Measurements from ENCODE around the gene FBXO41. TPM values are rescaled to one million over a fixed set of nuclear protein-coding genes. Genes with fewer than 3 reads are reported as not detected.

The FBXO41 gene
- total RNA-seq, 2 donors from 2014 or later: 3.5 to 6.1 TPM

GRCh38 chr2:73235315-73236028, 48.8 kb downstream of the FBXO41 start:
- H3K27me3 ChIP-seq (replicated peaks; ENCODE audit: insufficient read depth): no peaks in the 10 kb centered on the region
- H3K9me3 ChIP-seq: no peaks in the 10 kb centered on the region
- no peak for DNase-seq (ENCODE audit: low spot score)
- H3K27ac ChIP-seq: no peak overlapping the region
- H3K4me3 ChIP-seq: peak overlapping the region; percentile 97
- H3K4me1 ChIP-seq (ENCODE audit: control insufficient read depth in 1 of 2, low read depth in 2 of 2): peaks cover 8 to 34% of the 10 kb centered on the region in 2 donors
- no peak for ATAC-seq (ENCODE audit: insufficient number of reproducible peaks, low FRiP score, low read depth)
- TF ChIP-seq, protein P1, sequence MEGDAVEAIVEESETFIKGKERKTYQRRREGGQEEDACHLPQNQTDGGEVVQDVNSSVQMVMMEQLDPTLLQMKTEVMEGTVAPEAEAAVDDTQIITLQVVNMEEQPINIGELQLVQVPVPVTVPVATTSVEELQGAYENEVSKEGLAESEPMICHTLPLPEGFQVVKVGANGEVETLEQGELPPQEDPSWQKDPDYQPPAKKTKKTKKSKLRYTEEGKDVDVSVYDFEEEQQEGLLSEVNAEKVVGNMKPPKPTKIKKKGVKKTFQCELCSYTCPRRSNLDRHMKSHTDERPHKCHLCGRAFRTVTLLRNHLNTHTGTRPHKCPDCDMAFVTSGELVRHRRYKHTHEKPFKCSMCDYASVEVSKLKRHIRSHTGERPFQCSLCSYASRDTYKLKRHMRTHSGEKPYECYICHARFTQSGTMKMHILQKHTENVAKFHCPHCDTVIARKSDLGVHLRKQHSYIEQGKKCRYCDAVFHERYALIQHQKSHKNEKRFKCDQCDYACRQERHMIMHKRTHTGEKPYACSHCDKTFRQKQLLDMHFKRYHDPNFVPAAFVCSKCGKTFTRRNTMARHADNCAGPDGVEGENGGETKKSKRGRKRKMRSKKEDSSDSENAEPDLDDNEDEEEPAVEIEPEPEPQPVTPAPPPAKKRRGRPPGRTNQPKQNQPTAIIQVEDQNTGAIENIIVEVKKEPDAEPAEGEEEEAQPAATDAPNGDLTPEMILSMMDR (IDR thresholded peaks at IDR 0.05): no peak
- peaks cover 4% of the 10 kb centered on the region for H3K36me3 ChIP-seq

GRCh38 chr2:73233932-73234832, 50.1 kb downstream of the FBXO41 start, which contains the start of gene CCT7:
Gene CCT7 (plus strand): TSS chr2:73234308. CDS start chr2:73234379, 71 bp downstream.
- no peaks in the 10 kb centered on the region for H3K36me3 ChIP-seq
- H3K27ac ChIP-seq: peak within 1 kb of the TSS; percentile 86 to 92
- no peaks in the 10 kb centered on the region for H3K27me3 ChIP-seq (replicated peaks; ENCODE audit: insufficient read depth)
- DNase-seq (ENCODE audit: low spot score): peak; percentile 76
- TF ChIP-seq, protein P1 (IDR thresholded peaks at IDR 0.05): no peak
- peak within 1 kb of the TSS; percentile 97 for H3K4me3 ChIP-seq
- no peaks in the 10 kb centered on the region for H3K9me3 ChIP-seq
- H3K4me1 ChIP-seq (ENCODE audit: control insufficient read depth in 1 of 2, low read depth in 2 of 2): peaks cover 8 to 34% of the 10 kb centered on the region in 2 donors
- peak; percentile 44 for ATAC-seq (ENCODE audit: insufficient number of reproducible peaks, low FRiP score, low read depth)

- Histone ChIP-seq H3K27me3 (replicated peaks; ENCODE audit: insufficient read depth) (no peaks in the 10 kb centered on the region), H3K9me3 (no peaks in the 10 kb centered on the region), H3K4me3 (peak within 1 kb of the TSS; percentile 97), H3K4me1 (ENCODE audit: control insufficient read depth in 1 of 2, low read depth in 2 of 2) (peaks cover 8 to 34% of the 10 kb centered on the region in 2 donors), H3K27ac (peak within 1 kb of the TSS; percentile 86 to 92), H3K36me3 (no peaks in the 10 kb centered on the region)
- DNase-seq (ENCODE audit: low spot score): peak; percentile 99
- ATAC-seq (ENCODE audit: insufficient number of reproducible peaks, low FRiP score, low read depth): peak; percentile 99
- TF ChIP-seq, protein P1 (IDR thresholded peaks at IDR 0.05): no peak
These were observed 50.9 kb downstream of the FBXO41 start, which contains the start of gene PRADC1 for GRCh38 chr2:73233154-73233931. Gene PRADC1 (minus strand): TSS chr2:73233239. CDS start chr2:73233160, 79 bp downstream.

- Histone ChIP-seq H3K4me3 (peak overlapping the region; percentile 97), H3K4me1 (ENCODE audit: control insufficient read depth in 1 of 2, low read depth in 2 of 2) (peaks cover 8 to 34% of the 10 kb centered on the region in 2 donors), H3K36me3 (peaks cover 7% of the 10 kb centered on the region), H3K27ac (peak overlapping the region; percentile 59 to 92), H3K27me3 (replicated peaks; ENCODE audit: insufficient read depth) (no peaks in the 10 kb centered on the region), H3K9me3 (no peaks in the 10 kb centered on the region)
- TF ChIP-seq, protein P1 (IDR thresholded peaks at IDR 0.05): no peak
- ATAC-seq (ENCODE audit: insufficient number of reproducible peaks, low FRiP score, low read depth) (no peak), DNase-seq (ENCODE audit: low spot score) (no peak)
These were observed 51.7 kb downstream of the FBXO41 start for GRCh38 chr2:73232403-73233153.
